HG02588 (cell line): ENCODE measurements around the gene WDR45.
"Not testable (repeated sequence)": the region's sequence is repeated elsewhere in the genome, so short reads cannot be mapped to it uniquely, and the experiment has no call there.

Source experiments
- ATAC-seq: cut with Tn5 transposase; IDR thresholded peaks from one replicate; pipeline ENCODE4 v1.9.1; 2021; ENCODE audit warnings: mild to moderate bottlenecking, moderate library complexity; ENCODE audit not compliant: unreplicated experiment

WDR45 gene

DNA sequence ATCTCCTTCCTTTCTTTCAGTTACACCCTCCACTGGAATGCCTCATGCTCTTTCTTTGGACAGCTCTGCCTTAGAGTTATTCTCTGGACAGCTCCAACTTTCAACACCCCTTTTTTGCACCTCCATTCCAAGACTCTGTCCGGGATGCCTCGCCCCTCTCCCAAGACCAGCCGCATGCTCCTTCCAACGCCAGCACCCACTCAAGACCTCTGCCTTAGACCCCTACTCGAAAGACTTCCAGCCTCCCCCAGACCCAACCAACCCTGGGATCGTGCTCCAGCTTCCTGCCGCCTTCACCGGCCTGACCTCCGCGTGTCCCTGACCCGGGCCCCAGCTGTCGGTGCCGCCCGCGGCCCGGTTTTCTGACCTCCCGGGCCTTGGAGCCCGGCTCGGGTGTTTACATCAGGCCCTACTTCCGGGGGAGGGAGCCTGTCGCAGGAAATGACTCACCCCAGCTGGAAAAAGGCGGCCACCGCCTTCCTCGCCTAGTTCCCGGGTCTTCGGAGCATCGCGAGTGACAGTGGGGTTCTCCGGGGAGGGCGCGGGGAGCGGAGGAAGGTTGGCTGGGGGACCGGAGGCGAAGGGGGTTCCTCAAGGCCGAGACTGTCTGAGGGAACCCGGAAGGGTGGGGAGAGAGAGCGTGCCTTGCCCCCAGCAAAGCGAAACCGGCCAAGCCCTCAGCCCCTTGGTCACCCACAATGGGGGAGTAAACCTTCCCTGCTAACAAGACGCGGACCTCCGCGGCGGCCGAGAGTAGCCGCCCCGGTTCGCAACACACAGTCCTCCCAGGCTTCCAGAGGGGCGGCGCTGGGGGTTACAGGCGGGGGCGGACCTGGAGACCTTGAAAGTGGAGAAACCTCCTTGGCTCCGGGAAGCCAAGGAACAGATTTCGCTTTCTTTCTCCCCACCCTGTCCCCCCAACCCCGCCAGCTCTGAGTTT is at the start of gene WDR45:
WDR45 (minus strand) TSS at position 399 of the 940 bp plus-strand sequence. CDS start 1,792 bp downstream, outside the sequence.
- peak; percentile 83 for ATAC-seq

DNA sequence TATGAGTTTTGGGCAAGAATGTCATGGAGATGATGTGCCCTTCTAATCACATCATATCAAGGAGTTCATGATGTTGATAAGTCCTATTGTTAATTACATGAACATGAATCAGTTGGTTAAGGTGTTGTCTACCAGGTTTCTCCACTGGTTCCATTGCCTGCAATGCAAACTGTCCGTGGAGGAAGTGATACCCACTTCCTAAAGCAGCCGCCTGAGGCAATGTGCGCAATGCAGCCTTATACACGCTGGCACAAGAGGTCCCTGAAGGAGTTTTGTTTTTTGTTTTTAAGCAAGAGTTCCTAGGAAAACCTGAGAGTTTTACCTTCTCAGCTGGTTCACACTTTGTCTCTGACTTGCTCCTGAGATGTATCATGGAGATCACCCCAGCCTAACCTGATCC is 49.7 kb upstream of the WDR45 start:
- no peak for ATAC-seq

DNA sequence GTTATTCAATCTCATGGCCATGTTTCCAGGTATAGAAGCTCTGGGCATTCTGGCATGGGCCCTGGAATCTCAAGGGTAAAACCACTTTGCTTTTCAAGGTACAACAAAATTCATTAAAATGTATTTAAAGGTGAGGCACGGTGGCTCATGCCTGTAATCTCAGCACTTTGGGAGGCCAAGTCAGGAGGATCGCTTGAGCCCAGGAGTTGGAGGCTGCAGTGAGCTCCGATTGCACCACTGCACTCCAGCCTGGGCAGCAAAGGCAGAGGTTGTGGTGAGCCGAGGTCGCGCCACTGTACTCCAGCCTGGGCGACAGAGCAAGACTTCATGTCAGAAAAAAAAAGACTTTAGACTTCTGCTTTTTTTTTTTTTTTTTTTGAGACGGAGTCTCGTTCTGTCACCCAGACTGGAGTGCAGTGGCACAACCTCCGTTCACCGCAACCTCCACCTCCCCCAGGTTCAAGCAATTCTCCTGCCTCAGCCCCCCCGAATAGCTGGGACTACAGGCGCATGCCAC is 48.1 kb upstream of the WDR45 start:
- ATAC-seq = not testable (repeated sequence)

DNA sequence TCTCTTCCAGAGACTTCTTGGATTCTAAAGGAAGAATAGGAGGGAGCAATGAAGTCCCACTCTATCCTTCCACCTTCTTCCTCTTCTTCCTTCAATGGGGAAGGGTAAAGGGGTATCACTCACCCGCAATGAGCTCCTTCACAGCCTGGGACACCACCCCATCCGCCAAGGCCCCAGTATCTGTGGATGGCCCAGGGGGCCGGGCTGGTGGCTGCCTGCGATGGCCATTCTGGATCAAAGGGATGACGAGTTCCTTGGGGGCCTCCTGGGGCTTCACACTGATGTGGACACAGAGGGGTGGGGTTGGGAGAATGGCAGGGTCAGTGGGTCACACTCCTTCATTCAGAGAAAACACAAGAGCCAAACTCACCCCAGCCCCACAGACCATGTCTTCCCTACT is 42.8 kb upstream of the WDR45 start:
- no peak for ATAC-seq

DNA sequence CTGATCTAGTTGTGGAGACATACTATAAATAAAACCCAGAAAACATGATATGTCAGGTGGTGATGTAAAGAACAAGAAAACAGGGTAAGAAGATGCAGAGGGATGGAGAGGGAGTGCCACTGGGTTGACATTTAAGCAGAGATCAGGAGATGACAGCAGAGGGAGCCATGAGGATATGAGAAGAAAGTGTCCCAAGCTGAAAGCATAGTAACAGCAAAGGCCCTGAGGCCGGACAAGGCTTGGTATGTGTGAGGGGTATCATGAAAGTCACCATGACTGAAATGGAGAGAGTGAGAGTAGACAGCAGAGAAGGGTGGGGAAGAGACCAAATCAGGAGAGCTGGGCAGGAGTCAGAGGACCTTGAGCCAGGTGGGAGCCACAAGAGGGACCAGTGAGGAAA is 40.4 kb upstream of the WDR45 start:
- ATAC-seq = no peak

DNA sequence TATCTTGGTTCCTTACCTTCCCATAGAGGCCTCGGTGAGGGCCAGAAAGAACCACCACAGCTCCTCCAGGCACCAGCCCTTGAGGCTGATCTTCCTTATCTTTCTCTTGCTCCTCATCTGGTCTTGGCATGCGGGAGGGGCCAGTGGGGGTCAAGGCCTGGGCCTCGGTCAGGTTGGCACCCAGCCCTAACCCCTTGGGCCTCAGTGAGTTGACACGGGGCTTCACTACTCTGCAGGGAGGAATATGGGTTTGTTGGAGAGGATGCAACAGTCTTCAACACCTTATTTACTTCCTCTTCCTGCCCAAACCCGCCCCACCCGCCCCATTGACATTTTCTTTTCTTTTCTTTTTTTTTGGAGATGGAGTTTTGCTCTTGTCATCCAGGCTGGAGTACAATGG is 37.9 kb upstream of the WDR45 start:
- ATAC-seq = no peak

DNA sequence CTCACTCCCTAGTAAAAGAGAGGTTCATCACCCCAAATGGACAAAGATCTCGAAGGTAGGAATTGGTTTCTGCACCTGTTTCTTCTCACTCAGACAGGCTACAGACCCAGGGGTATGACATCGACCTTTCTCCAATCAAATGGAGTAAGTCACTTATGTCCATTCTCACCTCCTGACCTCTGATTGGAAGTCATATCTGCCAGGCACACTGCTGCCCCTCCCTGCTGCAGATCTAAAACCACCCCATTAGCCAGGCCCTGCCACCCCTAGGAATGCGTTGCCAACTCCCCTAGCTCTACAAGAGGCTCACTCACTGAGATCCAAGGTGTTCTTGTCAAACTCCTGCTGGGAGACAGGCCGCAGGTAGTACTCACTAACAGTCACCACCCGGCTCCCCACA is 37.0 kb upstream of the WDR45 start:
- ATAC-seq = no peak

DNA sequence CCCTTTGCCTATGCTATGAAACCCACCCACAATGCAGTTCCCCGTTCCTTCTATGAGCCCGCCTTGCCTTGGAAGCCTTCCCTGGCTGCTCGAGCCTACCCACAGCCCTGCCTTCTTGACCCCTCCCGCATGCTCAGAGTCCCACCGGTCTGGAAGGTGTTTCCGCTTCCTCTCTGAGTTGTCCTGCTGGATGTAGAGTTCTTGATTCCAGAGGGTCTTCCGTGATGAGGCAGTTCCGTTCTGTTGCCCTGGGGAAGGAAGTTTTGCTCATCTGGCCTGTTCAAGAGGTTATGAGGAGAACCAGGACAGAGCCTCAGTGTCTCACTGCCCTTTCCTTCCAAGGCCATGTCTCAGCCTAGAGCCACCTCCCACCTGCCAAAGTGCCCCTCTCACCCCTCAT is 36.4 kb upstream of the WDR45 start:
- no peak for ATAC-seq

DNA sequence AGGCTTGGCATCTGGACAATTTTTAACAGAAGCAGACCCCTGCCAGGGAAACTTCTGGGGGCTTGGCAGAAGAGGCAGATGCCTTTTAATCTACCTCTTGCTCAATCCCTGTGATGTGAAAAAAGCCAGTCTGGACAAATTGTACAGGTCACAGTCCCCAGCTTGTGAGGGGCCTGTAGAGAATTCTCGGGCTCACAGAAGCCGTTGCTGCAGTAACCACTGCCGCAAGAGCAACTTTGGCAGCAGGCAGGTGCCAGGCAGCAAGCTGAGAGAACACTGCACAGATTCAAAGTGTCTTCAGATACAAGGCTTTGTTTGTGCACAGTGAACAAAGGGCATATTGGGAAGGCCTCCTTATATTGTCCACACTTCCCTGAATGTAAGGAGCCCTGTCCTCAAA is 32.1 kb upstream of the WDR45 start:
- ATAC-seq = no peak

DNA sequence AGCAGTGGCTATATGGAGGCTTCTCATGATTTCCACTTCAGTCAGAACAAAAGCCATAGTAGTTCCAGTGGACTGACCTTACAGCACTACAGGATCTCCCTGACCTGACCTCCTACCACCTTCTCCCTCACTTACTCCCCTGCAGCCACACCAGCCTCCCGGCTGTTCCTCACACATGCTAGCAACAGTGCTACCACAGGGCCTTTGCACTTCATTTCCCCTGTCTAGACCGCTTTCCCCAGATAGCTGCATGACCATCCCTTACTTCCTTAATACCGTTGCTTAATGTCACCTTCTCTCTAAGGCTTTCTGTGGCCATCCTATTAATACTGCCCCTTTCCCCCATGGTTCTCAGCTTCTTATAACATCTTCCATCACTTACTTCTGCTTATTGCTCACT is 30.7 kb upstream of the WDR45 start:
- no peak for ATAC-seq

DNA sequence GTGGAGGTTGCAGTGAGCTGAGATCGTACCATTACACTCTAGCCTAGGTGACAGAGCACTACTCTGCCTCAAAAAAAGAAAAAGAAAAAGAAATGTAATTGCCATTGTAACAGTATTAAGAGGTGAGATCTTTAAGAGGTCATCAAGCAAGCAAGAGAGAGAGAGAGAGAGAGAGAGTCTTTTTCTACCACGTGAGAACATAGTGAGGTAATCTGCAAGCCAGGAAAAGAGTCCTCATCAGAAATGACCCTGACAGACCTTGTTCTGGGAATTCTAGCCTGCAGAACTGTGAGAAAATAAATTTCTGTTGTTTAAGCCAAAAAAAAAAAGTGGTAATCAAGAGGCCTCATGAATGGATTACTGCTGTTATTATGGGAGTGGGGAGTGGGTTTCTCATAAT is 29.0 kb upstream of the WDR45 start:
- ATAC-seq = no peak

DNA sequence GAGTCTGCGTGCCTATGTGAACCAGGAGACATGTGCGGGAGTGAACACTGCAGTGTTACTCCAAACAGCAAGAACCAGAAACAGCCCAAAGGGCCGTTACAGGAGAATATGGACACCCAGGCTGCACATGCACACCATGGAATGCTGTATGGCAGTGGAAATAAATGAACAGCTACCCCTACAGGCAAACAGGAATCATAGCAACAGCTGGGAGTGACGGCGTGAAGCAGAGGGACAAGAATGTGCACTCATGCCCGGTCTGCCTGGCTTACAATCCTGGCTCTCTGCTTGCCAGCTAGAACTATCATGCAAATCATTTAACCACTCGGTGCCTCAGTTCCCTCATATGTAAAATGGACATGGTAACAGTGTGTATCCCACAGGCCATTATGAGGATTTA is 27.2 kb upstream of the WDR45 start:
- no peak for ATAC-seq

DNA sequence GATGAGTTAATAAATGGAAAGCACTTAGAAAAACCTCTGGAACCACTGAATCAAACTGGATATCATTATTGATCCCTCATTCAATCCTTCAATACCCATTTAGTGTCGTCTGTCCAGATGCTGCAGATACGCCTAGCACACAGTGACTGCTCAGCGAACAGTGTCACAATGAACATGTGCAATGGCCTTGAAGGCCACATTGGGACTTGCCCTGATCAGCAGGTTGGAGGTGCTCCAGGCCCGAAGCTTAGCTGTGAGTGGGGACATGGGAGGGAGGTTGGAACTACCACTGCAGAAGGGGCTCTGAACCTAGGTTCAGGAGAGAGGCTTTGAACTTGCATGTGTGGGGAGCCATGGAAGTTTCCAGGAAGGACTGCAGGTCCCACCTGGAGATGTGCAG is 26.6 kb upstream of the WDR45 start:
- no peak for ATAC-seq

DNA sequence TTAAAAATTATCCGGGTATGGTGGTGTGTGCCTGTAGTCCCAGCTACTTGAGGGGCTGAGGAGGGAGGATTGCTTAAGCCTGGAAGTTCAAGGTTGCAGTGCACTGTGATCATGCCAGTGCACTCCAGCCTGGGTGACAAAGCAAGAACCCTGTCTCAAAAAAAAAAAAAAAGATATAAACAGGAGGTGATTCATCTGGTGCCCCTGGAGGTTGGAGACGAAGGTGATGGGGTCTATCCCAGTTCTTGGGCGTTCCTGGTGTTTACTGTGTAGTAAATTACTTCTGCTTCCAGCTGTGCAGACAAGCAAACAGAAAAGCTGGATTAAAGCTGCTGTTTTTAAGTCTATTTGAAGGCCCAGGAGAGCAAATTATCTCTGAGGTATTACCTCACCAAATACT is 23.9 kb upstream of the WDR45 start:
- ATAC-seq = no peak

DNA sequence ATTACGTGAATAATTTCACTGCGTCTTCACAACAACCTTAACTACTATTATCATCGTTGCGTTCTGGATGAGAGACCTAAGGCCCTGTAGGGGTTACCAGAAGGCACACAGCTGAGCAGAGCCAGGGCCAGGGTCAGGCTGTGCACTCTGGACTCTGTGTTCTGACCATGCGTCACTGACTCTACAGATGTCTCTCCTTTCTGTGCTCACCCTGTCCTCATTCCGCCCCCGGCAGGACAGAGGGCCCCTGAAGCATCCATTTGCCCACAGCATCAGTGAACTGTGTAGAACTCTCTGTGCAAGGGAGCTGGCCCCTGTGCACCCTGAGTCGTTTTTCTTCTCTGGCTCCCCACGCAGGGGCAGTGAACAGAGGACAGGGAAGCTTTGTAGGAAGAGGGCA is 22.5 kb upstream of the WDR45 start:
- no peak for ATAC-seq

DNA sequence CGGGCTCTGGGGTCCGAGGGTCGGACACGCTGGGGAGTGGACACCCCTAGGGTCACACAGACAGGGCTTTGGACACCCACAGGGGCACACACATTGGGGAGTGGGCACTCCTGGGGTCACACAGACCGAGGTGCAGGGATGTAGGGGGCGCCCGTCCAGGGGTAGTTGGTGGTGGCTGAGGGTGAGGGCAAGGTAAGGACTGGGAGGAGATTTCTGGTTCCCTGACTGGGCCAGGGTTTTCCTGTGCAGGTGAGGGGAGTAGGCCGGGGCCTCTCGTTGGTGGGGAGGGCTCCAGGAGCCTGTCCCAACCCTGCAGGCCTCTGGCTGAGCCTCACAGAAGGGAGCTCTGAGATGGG is 21.9 kb upstream of the WDR45 start:
- no peak for ATAC-seq

DNA sequence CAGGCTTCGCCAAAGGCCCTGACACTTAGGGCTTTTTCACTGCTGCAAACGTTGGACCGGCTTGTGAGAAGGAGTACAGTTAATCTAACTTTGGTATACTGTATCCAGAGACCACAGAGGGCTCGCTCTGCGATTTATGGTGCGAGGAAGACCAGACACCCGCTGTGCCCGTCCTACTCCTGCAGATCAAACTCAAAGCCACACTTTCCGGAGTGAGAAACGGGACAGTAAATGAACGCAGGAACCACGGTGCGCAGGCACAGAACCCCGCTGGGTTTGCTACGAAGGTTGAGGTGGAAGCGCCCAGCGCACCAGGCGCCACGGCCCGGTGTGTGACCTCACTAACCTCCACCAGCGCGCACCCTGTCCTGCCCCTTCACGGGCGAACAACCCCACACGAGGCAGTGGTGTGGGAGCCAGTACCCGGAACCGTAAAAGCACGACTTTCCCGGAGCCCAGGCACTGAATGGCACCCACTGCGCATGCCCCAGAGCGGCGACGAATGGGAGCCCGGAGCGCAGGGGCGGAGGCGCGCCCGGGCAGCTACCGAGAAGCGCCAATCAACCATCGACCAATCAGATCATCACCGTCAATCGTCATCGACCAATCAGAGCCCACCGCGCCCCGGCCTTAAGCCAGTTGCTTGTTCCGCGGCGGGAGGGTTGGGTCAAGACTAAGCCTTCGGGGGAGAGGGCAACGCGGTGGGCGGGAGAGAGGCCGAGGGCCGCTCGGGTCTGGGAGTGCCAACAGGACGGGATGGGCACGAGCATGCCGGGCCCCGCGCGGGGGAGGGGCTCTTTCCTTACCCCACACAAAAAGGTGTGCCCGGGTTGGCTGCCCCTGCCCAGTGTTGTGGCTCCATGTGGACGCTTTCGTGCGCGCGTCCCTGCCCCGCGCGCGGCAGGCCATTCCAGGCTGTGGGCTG is 21.3 kb upstream of the WDR45 start:
- peak; percentile 94 for ATAC-seq

DNA sequence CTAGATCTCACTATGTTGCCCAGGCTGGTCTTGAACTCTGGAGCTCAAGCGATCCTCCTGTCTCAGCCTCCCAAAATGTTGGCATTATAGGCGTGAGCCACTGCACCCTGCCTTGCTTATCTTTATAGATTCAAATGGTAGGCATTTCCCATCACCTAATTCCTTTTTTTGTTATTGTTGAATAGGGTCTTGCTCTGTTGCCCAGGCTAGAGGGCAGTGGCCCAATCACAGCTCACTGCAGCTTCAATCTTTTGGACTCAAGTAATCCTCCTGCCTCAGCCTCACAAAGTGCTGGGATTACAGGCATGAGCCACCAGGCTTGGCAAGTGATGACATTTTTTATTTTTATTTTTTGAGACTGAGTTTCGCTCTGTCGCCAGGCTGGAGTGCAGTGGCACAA is 16.7 kb upstream of the WDR45 start:
- ATAC-seq = no peak

DNA sequence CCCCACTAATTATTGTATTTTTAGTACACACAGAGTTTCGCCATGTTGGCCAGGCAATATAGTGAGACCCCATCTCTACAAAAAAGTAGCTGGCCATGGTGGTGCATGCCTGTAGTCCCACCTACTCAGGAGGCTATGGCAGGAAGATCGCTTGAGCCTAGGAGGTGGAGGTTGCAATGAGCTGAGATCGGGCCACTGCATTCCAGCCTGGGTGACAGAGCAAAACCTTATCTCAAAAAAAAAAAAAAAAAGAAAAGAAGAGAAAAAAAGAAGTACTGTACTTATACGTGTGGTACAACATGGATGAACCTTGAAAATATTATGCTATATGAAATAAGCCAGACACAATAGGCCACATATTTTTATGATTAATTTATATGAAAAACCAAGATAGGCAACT is 9.9 kb upstream of the WDR45 start:
- ATAC-seq = no peak

DNA sequence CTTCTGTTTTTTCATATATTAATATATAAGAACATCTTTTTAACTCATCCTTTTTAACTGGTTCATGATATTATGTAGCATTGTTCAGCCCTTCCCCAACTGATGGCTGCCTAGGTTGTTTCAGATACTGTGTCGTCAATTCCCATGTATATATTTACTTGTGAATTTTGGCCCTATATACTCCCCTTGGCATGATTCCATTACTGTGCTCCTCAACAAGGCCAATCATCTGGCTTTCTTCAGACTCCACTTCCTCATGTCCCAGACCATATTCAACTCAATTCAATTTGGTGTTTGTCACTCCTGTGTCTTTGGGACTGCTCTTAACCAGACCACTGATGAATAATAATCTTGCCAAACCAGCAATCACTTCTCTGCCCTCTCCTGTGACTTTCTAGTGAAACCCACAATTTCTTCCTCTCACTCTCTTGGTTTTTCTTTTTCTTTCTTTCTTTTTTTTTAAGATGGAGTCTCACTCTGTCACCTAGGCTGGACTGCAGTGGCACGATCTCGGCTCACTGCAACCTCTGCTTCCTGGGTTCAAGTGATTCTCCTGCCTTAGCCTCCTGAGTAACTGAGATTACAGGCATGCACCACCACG is 2.7 kb upstream of the WDR45 start:
- no peak for ATAC-seq

DNA sequence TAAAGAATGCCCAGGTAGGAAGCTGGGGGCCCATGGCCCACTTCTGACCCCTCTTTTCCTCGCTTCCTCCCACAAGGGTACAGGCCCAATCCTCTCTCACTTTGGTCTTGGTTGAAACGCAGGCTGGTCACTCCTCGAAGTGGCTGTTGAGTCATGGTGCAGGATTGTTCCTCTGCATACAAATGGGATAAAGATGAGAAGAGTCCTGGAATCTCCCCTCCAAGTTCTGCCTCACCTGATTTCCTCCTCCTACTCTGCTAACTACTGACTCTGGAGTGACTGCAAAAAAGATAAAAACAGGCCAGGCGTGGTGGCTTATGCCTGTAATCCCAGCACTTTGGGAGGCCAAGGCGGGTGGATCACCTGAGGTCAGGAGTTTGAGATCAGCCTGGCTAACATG is 1.7 kb downstream of the WDR45 start:
- no peak for ATAC-seq
